Measurements from ENCODE around the gene SH3RF3.

DNA sequence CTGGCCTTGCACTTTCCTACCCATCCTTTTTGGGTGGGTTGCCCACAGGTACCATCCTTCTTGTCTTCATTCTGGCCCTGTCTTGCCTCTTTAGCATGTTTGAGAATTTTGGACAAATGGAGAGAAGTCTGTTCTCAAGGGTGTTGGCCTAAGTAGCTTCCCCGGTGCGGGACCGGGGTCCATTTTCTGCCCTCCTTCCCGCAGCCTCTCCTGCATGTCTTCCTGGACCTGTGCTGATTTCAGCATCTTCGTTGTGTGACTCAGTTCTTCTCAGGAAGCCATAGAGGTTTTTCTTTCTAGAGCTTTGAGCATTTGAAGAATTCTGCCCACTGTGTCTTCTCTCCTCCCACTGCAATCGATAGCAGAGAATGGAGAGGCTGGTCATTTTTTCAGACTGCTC lies 172.7 kb downstream of the SH3RF3 start:
- TF ChIP-seq CTCF (IDR thresholded peaks at IDR 0.05; ENCODE audit: low read depth, low read length), result no peak
- no peak for TF ChIP-seq POLR2A (IDR thresholded peaks at IDR 0.05; ENCODE audit: extremely low read depth, insufficient read length)
- TF ChIP-seq MYC (IDR thresholded peaks at IDR 0.05; ENCODE audit: low read depth, low read length), result no peak
- TF ChIP-seq MAX (IDR thresholded peaks at IDR 0.05; ENCODE audit: low read depth, low read length), result no peak

Measured in NB4 (cell line).